Left ventricle myocardium inferior (tissue), 1 donor: Measurements from ENCODE around the gene CYTH4. TPM values are rescaled to one million over a fixed set of nuclear protein-coding genes. Genes with fewer than 3 reads are reported as not detected.
"Not testable (repeated sequence)": the region's sequence is repeated elsewhere in the genome, so short reads cannot be mapped to it uniquely, and the experiment has no call there.

Source experiments
- DNase-seq: peaks from one replicate; pipeline ENCODE4 v3.0.0-alpha.2; 2020
- H3K27ac ChIP-seq: fragments of 200-600 bp; replicated peaks from 2 replicates; pipeline ENCODE4 v1.8.0; 2021
- H3K27me3 ChIP-seq: fragments of 200-600 bp; 2 replicates; pipeline ENCODE4 v1.8.0; 2021; ENCODE audit warnings: low read depth
- H3K36me3 ChIP-seq: fragments of 200-600 bp; 2 replicates; pipeline ENCODE4 v1.8.0; 2021
- H3K4me1 ChIP-seq: fragments of 200-600 bp; 2 replicates; pipeline ENCODE4 v1.8.0; 2021
- H3K4me3 ChIP-seq: fragments of 200-600 bp; 2 replicates; pipeline ENCODE4 v1.8.0; 2021; ENCODE audit warnings: mild to moderate bottlenecking, moderate library complexity
- H3K9me3 ChIP-seq: fragments of 200-600 bp; replicated peaks from 2 replicates; pipeline ENCODE4 v1.8.0; 2021
- CTCF ChIP-seq: fragments of 200-600 bp; IDR thresholded peaks from 2 replicates; pipeline ENCODE4 v1.8.0; 2021; ENCODE audit warnings: antibody characterized with exemption, mild to moderate bottlenecking, borderline replicate concordance
- intact Hi-C: fragments of 100-400 bp; cut with micrococcal nuclease; formaldehyde crosslinking; loops from one replicate; pipeline ENCODE4 v1.11.0; 2022
- total RNA-seq: library from RNA; stranded (reverse); fragmentation: NEBNext Ultra II Directional; extraction: Animal tissue kit (Norgen Biotek cat#: 25700); gene quantifications from one replicate; pipeline ENCODE4 v1.2.1, GENCODE V29; 2021
- donor health status: DM: no; HTN: yes; CAD: no; lungs with severe emphysema.

The CYTH4 gene
- total RNA-seq, 1 donor from 2014 or later: 4.8 TPM

- H3K27ac ChIP-seq: no peak overlapping the region
- DNase-seq: no peak
- no peaks in the 10 kb centered on the region for H3K36me3 ChIP-seq
- no peak overlapping the region for H3K4me3 ChIP-seq
- H3K4me1 ChIP-seq: peaks cover 5% of the 10 kb centered on the region
- H3K27me3 ChIP-seq: peaks cover 65% of the 10 kb centered on the region
- TF ChIP-seq CTCF: no peak
- no peaks in the 10 kb centered on the region for H3K9me3 ChIP-seq
- intact Hi-C loops: no loop called here
These were observed 37.2 kb upstream of the CYTH4 start for GRCh38 chr22:37244922-37245722.

- H3K27ac ChIP-seq: no peak overlapping the region
- intact Hi-C loops: no loop called here
- peaks cover 5% of the 10 kb centered on the region for H3K4me1 ChIP-seq
- H3K27me3 ChIP-seq: peaks cover 65% of the 10 kb centered on the region
- DNase-seq: no peak
- TF ChIP-seq CTCF: no peak
- no peaks in the 10 kb centered on the region for H3K9me3 ChIP-seq
- H3K36me3 ChIP-seq: no peaks in the 10 kb centered on the region
- no peak overlapping the region for H3K4me3 ChIP-seq
These were observed 36.6 kb upstream of the CYTH4 start for GRCh38 chr22:37245740-37246139.

- Histone ChIP-seq H3K27me3 (peaks cover 65% of the 10 kb centered on the region), H3K4me3 (no peak overlapping the region), H3K27ac (no peak overlapping the region), H3K36me3 (no peaks in the 10 kb centered on the region), H3K4me1 (peaks cover 5% of the 10 kb centered on the region), H3K9me3 (no peaks in the 10 kb centered on the region)
- no peak for TF ChIP-seq CTCF
- intact Hi-C loops: no loop called here
- DNase-seq: no peak
These were observed 34.1 kb upstream of the CYTH4 start for GRCh38 chr22:37248251-37248650.

GRCh38 chr22:37249986-37250385, 32.3 kb upstream of the CYTH4 start:
- no peaks in the 10 kb centered on the region for H3K4me1 ChIP-seq
- TF ChIP-seq CTCF: no peak
- H3K9me3 ChIP-seq: no peaks in the 10 kb centered on the region
- H3K27me3 ChIP-seq: peaks cover 64% of the 10 kb centered on the region
- H3K4me3 ChIP-seq: no peak overlapping the region
- DNase-seq: no peak
- no peak overlapping the region for H3K27ac ChIP-seq
- intact Hi-C loops: no loop called here
- no peaks in the 10 kb centered on the region for H3K36me3 ChIP-seq

GRCh38 chr22:37251836-37252235, 30.5 kb upstream of the CYTH4 start:
- DNase-seq, H3K36me3 ChIP-seq, H3K27ac ChIP-seq, H3K9me3 ChIP-seq, intact Hi-C loops, H3K4me3 ChIP-seq, H3K4me1 ChIP-seq: not testable (repeated sequence)
- peaks cover 76% of the 10 kb centered on the region for H3K27me3 ChIP-seq

- intact Hi-C loops: no loop called here
- Histone ChIP-seq H3K27me3 (peaks cover 90% of the 10 kb centered on the region), H3K4me3 (no peak overlapping the region), H3K27ac (no peak overlapping the region), H3K36me3 (no peaks in the 10 kb centered on the region), H3K9me3 (no peaks in the 10 kb centered on the region), H3K4me1 (no peaks in the 10 kb centered on the region)
- no peak for TF ChIP-seq CTCF
- no peak for DNase-seq
These were observed 29.1 kb upstream of the CYTH4 start for GRCh38 chr22:37253126-37253660.
